ENCODE measurements around the gene SLC26A6. TPM values are rescaled to one million over a fixed set of nuclear protein-coding genes. Genes with fewer than 3 reads are reported as not detected.

The SLC26A6 gene
- total and polyA plus RNA-seq, 2 of the 13 experiments (the other 11 are each of a cell fraction or from before 2014, with no cell fraction given) = 40.7 to 184 TPM

DNA sequence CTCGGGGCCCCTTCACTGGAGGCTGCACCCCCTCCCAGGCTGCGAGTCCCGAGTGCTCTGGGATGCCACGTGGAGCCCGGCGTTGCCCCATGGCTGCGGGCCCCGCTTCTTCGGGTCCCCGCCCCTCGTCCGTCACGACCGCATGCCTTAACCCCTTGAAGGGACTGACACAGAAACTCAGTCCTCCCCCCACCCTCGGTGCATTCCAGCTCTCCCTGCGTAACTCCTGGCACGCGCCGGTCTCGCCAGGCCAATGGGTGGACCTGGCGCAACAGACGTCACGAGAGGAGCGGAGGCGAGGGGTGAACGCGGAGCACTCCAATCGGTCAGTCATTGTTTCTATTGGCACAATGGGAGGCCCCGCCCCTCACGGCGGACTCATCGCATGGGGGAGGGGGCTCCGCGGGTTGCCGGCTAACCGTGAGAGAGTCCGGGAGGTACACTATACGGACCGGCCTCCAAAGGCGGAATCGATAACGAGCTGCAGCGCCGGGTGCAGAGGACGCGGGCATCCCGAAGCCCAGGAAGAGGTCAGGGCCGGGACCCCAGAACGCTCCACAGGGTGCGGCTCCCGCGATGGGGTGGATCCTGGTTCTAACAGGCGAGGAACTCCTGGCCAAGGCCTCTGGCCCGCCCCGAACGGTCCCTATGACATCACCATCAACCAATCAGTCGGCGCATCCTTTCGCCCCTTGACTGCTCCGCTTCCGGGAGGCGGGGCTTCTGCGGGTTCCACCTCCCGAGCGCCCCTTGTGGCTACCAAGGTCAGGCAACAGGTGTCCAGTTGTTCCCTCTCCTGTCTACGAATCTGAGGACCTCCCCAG is 28.4 kb upstream of the SLC26A6 start (continued):
- no peak for TF ChIP-seq PBX3 (CRISPR knock-in tag; IDR thresholded peaks at IDR 0.05; ENCODE audit: borderline replicate concordance)
- peak; percentile 83 for TF ChIP-seq DR1 (CRISPR knock-in tag; IDR thresholded peaks at IDR 0.05)
- TF ChIP-seq, protein P1, sequence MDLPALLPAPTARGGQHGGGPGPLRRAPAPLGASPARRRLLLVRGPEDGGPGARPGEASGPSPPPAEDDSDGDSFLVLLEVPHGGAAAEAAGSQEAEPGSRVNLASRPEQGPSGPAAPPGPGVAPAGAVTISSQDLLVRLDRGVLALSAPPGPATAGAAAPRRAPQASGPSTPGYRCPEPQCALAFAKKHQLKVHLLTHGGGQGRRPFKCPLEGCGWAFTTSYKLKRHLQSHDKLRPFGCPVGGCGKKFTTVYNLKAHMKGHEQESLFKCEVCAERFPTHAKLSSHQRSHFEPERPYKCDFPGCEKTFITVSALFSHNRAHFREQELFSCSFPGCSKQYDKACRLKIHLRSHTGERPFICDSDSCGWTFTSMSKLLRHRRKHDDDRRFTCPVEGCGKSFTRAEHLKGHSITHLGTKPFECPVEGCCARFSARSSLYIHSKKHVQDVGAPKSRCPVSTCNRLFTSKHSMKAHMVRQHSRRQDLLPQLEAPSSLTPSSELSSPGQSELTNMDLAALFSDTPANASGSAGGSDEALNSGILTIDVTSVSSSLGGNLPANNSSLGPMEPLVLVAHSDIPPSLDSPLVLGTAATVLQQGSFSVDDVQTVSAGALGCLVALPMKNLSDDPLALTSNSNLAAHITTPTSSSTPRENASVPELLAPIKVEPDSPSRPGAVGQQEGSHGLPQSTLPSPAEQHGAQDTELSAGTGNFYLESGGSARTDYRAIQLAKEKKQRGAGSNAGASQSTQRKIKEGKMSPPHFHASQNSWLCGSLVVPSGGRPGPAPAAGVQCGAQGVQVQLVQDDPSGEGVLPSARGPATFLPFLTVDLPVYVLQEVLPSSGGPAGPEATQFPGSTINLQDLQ (CRISPR knock-in tag; IDR thresholded peaks at IDR 0.05) = peak; percentile 42; the same call in 1 of the 2 replicates
- TF ChIP-seq ZKSCAN8 (CRISPR knock-in tag; IDR thresholded peaks at IDR 0.05; ENCODE audit: borderline replicate concordance) = no peak
- TF ChIP-seq ZNF17 (CRISPR knock-in tag; IDR thresholded peaks at IDR 0.05) = no peak
- no peak for TF ChIP-seq ZBTB1 (CRISPR knock-in tag; IDR thresholded peaks at IDR 0.05; ENCODE audit: borderline replicate concordance)
- peak; percentile 76; the same call in 1 of the 2 replicates for TF ChIP-seq ZNF776 (CRISPR knock-in tag; IDR thresholded peaks at IDR 0.05)
- no peak; the same call in 1 of the 2 replicates for TF ChIP-seq SIX1 (CRISPR knock-in tag; IDR thresholded peaks at IDR 0.05; ENCODE audit: borderline replicate concordance)
- TF ChIP-seq, protein P2, sequence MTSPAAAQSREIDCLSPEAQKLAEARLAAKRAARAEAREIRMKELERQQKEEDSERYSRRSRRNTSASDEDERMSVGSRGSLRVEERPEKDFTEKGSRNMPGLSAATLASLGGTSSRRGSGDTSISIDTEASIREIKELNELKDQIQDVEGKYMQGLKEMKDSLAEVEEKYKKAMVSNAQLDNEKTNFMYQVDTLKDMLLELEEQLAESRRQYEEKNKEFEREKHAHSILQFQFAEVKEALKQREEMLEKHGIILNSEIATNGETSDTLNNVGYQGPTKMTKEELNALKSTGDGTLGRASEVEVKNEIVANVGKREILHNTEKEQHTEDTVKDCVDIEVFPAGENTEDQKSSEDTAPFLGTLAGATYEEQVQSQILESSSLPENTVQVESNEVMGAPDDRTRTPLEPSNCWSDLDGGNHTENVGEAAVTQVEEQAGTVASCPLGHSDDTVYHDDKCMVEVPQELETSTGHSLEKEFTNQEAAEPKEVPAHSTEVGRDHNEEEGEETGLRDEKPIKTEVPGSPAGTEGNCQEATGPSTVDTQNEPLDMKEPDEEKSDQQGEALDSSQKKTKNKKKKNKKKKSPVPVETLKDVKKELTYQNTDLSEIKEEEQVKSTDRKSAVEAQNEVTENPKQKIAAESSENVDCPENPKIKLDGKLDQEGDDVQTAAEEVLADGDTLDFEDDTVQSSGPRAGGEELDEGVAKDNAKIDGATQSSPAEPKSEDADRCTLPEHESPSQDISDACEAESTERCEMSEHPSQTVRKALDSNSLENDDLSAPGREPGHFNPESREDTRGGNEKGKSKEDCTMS (CRISPR knock-in tag; conservative IDR thresholded peaks at IDR 0.05) = no peak
- TF ChIP-seq ZNF605 (CRISPR knock-in tag; IDR thresholded peaks at IDR 0.05) = peak; percentile 30; the same call in 1 of the 2 replicates
- no peak for TF ChIP-seq GPN1 (CRISPR knock-in tag; IDR thresholded peaks at IDR 0.05; ENCODE audit: borderline replicate concordance)
- TF ChIP-seq ZNF552 (CRISPR knock-in tag; IDR thresholded peaks at IDR 0.05; ENCODE audit: borderline replicate concordance) = no peak
- TF ChIP-seq AGO2 (optimal IDR thresholded peaks at IDR 0.05; ENCODE audit: low read depth, low read length) = peak; percentile 99
- no peak for TF ChIP-seq FOSL1 (CRISPR knock-in tag; IDR thresholded peaks at IDR 0.05; ENCODE audit: borderline replicate concordance)
- TF ChIP-seq MXD4 (CRISPR knock-in tag; IDR thresholded peaks at IDR 0.05) = peak; percentile 83
- TF ChIP-seq BHLHE40 (IDR thresholded peaks at IDR 0.05; ENCODE audit: low read length) = peak; percentile 94
- TF ChIP-seq ZNF205 (CRISPR knock-in tag; IDR thresholded peaks at IDR 0.05) = no peak
- TF ChIP-seq SRY (CRISPR knock-in tag; IDR thresholded peaks at IDR 0.05) = no peak; the same call in 1 of the 2 replicates
- peak; percentile 67; the same call in 1 of the 2 replicates for TF ChIP-seq ZNF678 (CRISPR knock-in tag; IDR thresholded peaks at IDR 0.05)
- TF ChIP-seq PAWR (CRISPR knock-in tag; IDR thresholded peaks at IDR 0.05; ENCODE audit: borderline replicate concordance) = no peak
- TF ChIP-seq HDAC6 (IDR thresholded peaks at IDR 0.05; ENCODE audit: low read depth, low read length) = no peak
- TF ChIP-seq RELA (CRISPR knock-in tag; IDR thresholded peaks at IDR 0.05) = no peak

Measured in HepG2 (cell line).